OCI-LY7 (cell line): ENCODE measurements around the gene MMP15. TPM values are rescaled to one million over a fixed set of nuclear protein-coding genes. Genes with fewer than 3 reads are reported as not detected.

Experiments used
- BruUV-seq: library from RNA; stranded (reverse); fragments of 400-500 nt; replicated peaks from 2 replicates; lab custom pipeline; 2021; lab: Mats Ljungman, UMichigan
- CTCF ChIA-PET: fragments of 300-600 bp; sonication (Branson Sonifier 250); formaldehyde crosslinking; loops from one replicate; lab custom pipeline; 2022; ENCODE audit warnings: antibody characterized with exemption; ENCODE audit not compliant: unreplicated experiment; lab: Charles Lee
- POLR2A ChIA-PET: fragments of 300-600 bp; sonication (Branson Sonifier 250); formaldehyde crosslinking; loops from one replicate; lab custom pipeline; 2022; ENCODE audit warnings: antibody characterized with exemption; lab: Charles Lee
- DNase-seq: peaks from one replicate; pipeline ENCODE4 v3.0.0-alpha.2; 2015; ENCODE audit warnings: low spot score
- H2AFZ ChIP-seq: fragments of 200-600 bp; sonication (generic), shearing (Covaris generic); 2 replicates; pipeline ENCODE4 v1.6.1; 2014; ENCODE audit warnings: mild to moderate bottlenecking, antibody characterized with exemption, low read length, moderate library complexity
- H3K27ac ChIP-seq: fragments of 200-600 bp; sonication (generic); 2 replicates; pipeline ENCODE4 v1.5.1; 2014; ENCODE audit warnings: mixed run types, low read depth, mild to moderate bottlenecking, moderate library complexity, low read length, inconsistent platforms; ENCODE audit not compliant: poor library complexity, severe bottlenecking
- H3K36me3 ChIP-seq: fragments of 200-600 bp; sonication (generic); 2 replicates; pipeline ENCODE4 v1.6.1; 2014; ENCODE audit warnings: mild to moderate bottlenecking, antibody characterized with exemption, low read length, moderate library complexity, mixed read lengths; ENCODE audit not compliant: insufficient read depth
- H3K4me1 ChIP-seq: fragments of 200-600 bp; sonication (generic); 2 replicates; pipeline ENCODE4 v1.5.1; 2014; ENCODE audit warnings: mild to moderate bottlenecking, low read length; ENCODE audit not compliant: insufficient read depth, poor library complexity, severe bottlenecking
- H3K4me2 ChIP-seq: fragments of 200-600 bp; sonication (generic); 2 replicates; pipeline ENCODE4 v1.6.1; 2014; ENCODE audit warnings: mild to moderate bottlenecking, low read length
- H3K4me3 ChIP-seq: fragments of 200-600 bp; sonication (generic); 2 replicates; pipeline ENCODE4 v1.5.1; 2014; ENCODE audit warnings: mild to moderate bottlenecking, low read depth, low read length; ENCODE audit not compliant: poor library complexity, severe bottlenecking
- H3K79me2 ChIP-seq: fragments of 200-600 bp; sonication (generic); 2 replicates; pipeline ENCODE4 v1.6.1; 2016; ENCODE audit warnings: low read depth, mild to moderate bottlenecking, low read length, moderate library complexity, mixed read lengths; ENCODE audit not compliant: insufficient read depth
- H3K9me2 ChIP-seq: fragments of 200-600 bp; sonication (generic); 2 replicates; pipeline ENCODE4 v1.6.1; 2016; ENCODE audit warnings: mild to moderate bottlenecking, low read length, mixed read lengths; ENCODE audit not compliant: insufficient read depth
- H3K9me3 ChIP-seq: fragments of 200-600 bp; sonication (generic); 2 replicates; pipeline ENCODE4 v1.6.1; 2014; ENCODE audit warnings: mild to moderate bottlenecking, mixed run types, low read length, mixed read lengths
- H4K20me1 ChIP-seq: fragments of 200-600 bp; sonication (generic); 2 replicates; pipeline ENCODE4 v1.6.1; 2014; ENCODE audit warnings: mild to moderate bottlenecking, antibody characterized with exemption, low read length, moderate library complexity, mixed read lengths; ENCODE audit not compliant: insufficient read depth
- EZH2phosphoT487 ChIP-seq: fragments of 200-600 bp; sonication (generic); IDR thresholded peaks from 2 replicates; pipeline ENCODE4 v1.6.1; 2018; ENCODE audit warnings: low read depth, borderline replicate concordance, mild to moderate bottlenecking, mixed run types, antibody characterized with exemption, low read length, moderate library complexity, mixed read lengths
- intact Hi-C: fragments of 100-400 bp; cut with micrococcal nuclease; formaldehyde crosslinking; loops from one replicate; pipeline ENCODE4 v1.10.0; 2022; ENCODE audit not compliant: unreplicated experiment
- total RNA-seq, 2 experiments: library from RNA; depleted of rRNA in 1 of 2; stranded (reverse); fragments of >200 nt in 1 of 2; shearing (Covaris generic) in 1 of 2; gene quantifications; 2 replicates each; pipeline ENCODE4 v1.2.3, GENCODE V29; 2014 to 2022
- TF ChIP-seq, protein P1 (sequence below): fragments of 200-600 bp; sonication (generic); conservative IDR thresholded peaks from 2 replicates; pipeline ENCODE4 v1.5.1; 2014; ENCODE audit warnings: mild to moderate bottlenecking, antibody characterized with exemption, low read length, moderate library complexity, mixed read lengths

The MMP15 gene
- total RNA-seq, 2 experiments from 2014 or later = 0.21 TPM; not detected in 1

DNA sequence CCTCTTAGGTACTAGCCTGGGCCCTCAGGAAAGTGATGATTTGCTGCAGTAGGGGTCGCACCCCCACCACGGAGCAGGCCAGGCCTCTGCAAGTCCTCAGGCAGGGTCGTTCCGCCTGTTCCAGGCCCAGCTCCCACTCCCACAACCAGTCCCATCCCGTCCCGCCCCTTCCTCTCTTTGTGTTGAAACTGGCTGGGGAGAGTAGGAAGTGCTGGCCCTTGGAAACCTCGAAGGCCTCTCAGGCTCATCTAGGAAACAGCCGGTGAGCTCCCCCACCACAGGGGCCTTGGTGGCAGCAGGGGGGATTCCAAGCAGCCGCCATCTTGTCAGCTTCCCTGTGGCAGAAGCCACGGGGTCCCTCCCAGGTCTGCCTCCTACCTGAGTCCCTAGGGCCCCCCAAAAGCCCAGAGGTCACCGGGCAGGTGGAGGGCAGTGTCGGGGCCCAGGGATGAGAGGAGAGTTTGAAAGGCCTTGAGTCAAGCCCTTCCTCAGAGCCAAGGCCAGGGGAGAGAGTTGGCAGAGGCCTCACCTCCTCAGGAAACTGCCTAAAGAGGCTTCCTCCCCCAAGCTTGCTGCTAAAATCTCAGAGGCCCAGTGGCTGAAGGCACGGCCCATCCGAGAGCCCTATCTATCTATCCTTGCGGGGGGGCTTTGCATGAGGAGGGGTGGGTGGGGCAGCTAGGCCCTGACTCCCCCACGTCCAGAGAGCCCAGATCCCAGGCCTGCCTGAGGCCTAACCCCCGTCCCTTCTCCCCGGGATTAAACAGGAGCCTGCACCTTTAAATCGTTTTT, 22.2 kb downstream of the MMP15 start:
- CTCF ChIA-PET = no interaction called here
- Histone ChIP-seq H2AFZ (no peak overlapping the region), H3K27ac (no peak overlapping the region), H3K4me1 (no peaks in the 10 kb centered on the region), H3K4me2 (no peak overlapping the region), H3K9me3 (no peaks in the 10 kb centered on the region), H4K20me1 (no peaks in the 10 kb centered on the region), H3K4me3 (no peak overlapping the region), H3K79me2 (no peaks in the 10 kb centered on the region), H3K9me2 (no peaks in the 10 kb centered on the region), H3K36me3 (no peaks in the 10 kb centered on the region)
- POLR2A ChIA-PET = interaction anchor here (0.6 to 1.0 kb wide), 2 partner anchors 11 to 57 kb away, joined by 3 read pairs; no protein-coding TSS in a partner anchor
- TF ChIP-seq, protein P1, sequence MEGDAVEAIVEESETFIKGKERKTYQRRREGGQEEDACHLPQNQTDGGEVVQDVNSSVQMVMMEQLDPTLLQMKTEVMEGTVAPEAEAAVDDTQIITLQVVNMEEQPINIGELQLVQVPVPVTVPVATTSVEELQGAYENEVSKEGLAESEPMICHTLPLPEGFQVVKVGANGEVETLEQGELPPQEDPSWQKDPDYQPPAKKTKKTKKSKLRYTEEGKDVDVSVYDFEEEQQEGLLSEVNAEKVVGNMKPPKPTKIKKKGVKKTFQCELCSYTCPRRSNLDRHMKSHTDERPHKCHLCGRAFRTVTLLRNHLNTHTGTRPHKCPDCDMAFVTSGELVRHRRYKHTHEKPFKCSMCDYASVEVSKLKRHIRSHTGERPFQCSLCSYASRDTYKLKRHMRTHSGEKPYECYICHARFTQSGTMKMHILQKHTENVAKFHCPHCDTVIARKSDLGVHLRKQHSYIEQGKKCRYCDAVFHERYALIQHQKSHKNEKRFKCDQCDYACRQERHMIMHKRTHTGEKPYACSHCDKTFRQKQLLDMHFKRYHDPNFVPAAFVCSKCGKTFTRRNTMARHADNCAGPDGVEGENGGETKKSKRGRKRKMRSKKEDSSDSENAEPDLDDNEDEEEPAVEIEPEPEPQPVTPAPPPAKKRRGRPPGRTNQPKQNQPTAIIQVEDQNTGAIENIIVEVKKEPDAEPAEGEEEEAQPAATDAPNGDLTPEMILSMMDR = no peak
- no peak for TF ChIP-seq EZH2phosphoT487
- BruUV-seq = no TSS peak
- DNase-seq = no peak
- intact Hi-C loops = no loop called here

DNA sequence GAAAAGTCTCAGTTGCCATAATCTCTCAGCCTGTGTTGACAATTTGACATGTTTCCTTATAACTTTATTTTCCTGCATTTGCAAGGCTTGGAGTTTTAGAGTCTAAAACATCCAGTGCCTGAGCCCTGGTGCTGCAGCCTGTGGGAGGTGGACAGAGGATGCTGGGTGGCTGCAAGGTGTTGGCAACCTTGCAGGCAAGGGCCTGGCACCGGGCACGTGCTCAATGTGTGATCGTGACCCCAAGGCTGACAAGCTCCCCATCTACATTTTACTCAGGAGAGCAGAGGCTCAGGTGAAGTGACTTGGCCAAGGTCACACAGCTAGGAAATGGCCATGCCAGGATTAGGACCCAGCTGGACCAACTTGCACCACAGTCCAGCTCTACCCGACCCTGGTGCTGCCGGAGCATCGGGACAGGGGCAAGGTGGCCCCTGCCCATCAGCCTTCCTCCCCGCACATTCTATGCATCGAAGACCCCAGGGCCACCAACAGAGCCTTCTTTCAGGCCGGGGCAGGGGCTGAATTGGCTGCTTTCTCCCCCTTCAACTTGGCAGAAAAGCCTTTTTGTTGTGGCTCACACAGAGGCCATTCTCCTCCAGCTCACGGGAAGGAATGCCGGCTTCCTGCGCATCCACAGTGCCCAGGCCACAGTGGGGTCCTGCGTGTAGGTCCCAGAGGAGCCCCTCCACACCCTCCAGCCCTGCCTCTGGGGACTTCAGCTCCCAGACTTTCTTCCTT, 23.1 kb downstream of the MMP15 start:
- Histone ChIP-seq H3K79me2 (no peaks in the 10 kb centered on the region), H4K20me1 (no peaks in the 10 kb centered on the region), H3K4me2 (no peak overlapping the region), H3K4me3 (no peak overlapping the region), H2AFZ (no peak overlapping the region), H3K9me2 (no peaks in the 10 kb centered on the region), H3K9me3 (no peaks in the 10 kb centered on the region), H3K4me1 (no peaks in the 10 kb centered on the region), H3K27ac (no peak overlapping the region), H3K36me3 (no peaks in the 10 kb centered on the region)
- TF ChIP-seq, protein P1 = no peak
- TF ChIP-seq EZH2phosphoT487 = no peak
- BruUV-seq = no TSS peak
- DNase-seq = no peak
- intact Hi-C loops = no loop called here
- ChIA-PET CTCF (no interaction called here), POLR2A (no interaction called here)
